LNCaP clone FGC (cell line): Measurements from ENCODE around the gene PRKG1.

Experiments
- DNase-seq: peaks from one replicate; pipeline ENCODE4 v3.0.0-alpha.2; 2011; ENCODE audit warnings: low read depth
- H3K4me3 ChIP-seq: 2 replicates; pipeline ENCODE4 v1.5.1; 2011; ENCODE audit warnings: mild to moderate bottlenecking, low read depth, low read length, control low read depth
- TF ChIP-seq, protein P1 (sequence below): IDR thresholded peaks from 2 replicates; pipeline ENCODE4 v1.5.1; 2012; ENCODE audit warnings: mild to moderate bottlenecking; ENCODE audit not compliant: control insufficient read depth, insufficient read depth; ENCODE audit errors: extremely low read depth

The PRKG1 gene

DNA sequence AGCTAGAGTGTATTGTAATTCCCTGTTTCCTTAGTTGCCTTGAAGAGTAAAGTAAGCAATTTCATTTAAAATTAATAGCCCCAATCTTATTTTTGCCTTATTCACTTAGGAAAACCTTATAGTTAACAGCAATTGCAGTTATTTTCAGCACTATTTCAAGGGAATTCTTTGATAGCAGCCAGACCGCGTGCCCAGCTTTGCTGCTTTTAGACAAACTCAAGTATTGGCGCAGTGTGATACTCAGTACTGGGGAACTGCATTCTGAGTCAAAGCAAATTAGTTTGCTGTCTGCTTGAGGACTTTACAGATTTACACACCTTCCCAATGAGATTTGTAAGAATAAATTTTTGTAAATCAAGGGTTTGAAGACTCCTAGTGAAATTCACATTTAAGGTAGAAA lies 21.2 kb downstream of the PRKG1 start:
- TF ChIP-seq, protein P1, sequence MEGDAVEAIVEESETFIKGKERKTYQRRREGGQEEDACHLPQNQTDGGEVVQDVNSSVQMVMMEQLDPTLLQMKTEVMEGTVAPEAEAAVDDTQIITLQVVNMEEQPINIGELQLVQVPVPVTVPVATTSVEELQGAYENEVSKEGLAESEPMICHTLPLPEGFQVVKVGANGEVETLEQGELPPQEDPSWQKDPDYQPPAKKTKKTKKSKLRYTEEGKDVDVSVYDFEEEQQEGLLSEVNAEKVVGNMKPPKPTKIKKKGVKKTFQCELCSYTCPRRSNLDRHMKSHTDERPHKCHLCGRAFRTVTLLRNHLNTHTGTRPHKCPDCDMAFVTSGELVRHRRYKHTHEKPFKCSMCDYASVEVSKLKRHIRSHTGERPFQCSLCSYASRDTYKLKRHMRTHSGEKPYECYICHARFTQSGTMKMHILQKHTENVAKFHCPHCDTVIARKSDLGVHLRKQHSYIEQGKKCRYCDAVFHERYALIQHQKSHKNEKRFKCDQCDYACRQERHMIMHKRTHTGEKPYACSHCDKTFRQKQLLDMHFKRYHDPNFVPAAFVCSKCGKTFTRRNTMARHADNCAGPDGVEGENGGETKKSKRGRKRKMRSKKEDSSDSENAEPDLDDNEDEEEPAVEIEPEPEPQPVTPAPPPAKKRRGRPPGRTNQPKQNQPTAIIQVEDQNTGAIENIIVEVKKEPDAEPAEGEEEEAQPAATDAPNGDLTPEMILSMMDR = no peak
- no peak for DNase-seq
- no peak overlapping the region for H3K4me3 ChIP-seq

DNA sequence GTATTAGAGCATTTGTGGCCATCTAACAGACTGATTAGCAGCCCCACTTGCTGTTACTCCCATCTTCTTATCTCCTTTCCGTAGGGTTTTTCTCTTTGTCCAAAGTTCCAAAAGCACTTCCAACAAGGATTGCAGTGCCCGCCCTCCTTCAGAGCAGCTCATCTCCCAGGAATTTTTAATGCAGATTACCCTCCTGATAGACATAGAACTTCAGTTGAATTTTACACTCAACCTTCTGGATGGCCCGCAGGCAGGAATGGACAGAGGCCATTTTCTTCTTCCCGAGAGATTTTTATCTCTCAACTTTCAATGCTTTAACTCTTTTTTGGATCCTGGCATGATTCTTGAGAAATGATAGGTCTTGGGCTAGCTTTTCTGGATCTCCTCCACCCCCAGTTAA lies 23.3 kb downstream of the PRKG1 start:
- TF ChIP-seq, protein P1 = no peak
- H3K4me3 ChIP-seq = no peak overlapping the region
- DNase-seq = no peak

DNA sequence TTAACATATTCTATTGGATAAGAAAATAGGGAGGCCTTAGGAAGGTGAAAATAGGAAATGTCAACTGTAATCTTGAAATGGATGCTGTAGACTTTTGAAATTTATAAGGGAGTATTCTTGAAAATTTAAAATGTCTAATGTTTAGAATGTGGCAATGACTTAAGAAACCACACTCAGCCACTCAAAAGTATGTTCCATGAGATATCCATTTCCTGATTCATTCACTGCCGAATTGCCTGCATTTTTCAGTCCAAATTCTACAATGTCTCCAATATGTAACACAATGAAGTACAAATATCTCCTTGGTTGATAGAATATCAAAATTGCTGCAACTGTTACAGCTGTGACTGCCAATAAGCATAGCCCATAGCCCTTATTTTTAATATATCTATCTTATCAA lies 25.9 kb downstream of the PRKG1 start:
- no peak overlapping the region for H3K4me3 ChIP-seq
- no peak for DNase-seq
- TF ChIP-seq, protein P1 = no peak

- no peak for DNase-seq
- H3K4me3 ChIP-seq = no peak overlapping the region
- TF ChIP-seq, protein P1 = no peak
Observed at GRCh38 chr10:51103554-51104217, 29.4 kb downstream of the PRKG1 start.

DNA sequence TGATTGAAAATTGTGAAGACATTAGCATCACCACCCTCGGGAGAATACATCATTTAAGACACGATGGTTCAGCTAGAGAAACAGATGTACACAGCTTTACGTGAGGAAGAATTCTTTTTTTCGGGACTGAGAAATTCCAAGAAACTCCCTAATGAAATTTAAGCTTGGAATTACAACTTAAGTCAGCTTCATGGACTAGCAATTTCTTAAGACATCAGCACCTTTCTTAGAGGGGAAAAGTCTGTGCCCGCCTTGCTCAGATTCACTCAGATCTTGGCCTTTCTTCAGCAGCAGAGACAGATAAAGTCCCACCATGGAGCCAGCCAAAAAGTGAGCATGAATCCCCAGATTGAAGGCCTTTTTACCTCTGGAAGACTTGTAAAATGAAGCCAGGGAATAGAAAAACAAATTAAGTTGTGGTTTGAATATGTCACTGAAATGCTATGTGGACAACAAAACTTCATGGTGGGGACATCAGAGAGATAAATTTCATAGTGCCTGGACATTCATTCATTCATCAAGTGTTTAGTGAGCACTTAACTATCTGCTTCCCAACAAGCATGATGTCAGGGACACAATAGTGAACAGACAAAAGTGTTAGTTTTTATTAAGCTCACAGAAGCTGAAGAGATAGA lies 32.1 kb downstream of the PRKG1 start:
- TF ChIP-seq, protein P1 = no peak
- no peak for DNase-seq

DNA sequence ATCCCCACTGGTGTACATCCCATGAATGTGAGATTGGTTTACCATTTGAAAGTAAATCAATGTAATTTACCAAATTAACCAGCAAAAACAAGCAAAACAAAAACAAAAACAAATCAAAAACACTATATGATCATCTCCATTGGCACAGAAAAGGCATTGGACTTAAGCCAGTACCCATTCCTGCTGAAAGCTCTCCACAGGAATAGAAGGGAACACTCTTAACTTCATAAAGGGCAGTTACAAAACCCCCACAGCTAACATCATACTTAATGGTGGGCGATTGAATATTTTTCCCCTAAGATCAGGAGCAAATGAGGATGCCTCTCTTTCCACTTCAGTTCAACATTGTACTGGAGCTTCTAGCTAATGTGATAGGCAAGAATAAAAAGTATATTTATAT lies 34.1 kb downstream of the PRKG1 start:
- TF ChIP-seq, protein P1 = no peak
- DNase-seq = no peak
- no peak overlapping the region for H3K4me3 ChIP-seq

More for the DNA sequence above, 32.1 kb downstream of the PRKG1 start:
- H3K4me3 ChIP-seq = no peak overlapping the region
